Islet precursor cell (in vitro differentiated cells): Measurements from ENCODE around the gene SLC5A5.

ENCODE experiments used
- DNase-seq: peaks from one replicate; pipeline ENCODE4 v3.0.0-alpha.2; 2018

Gene SLC5A5

DNA sequence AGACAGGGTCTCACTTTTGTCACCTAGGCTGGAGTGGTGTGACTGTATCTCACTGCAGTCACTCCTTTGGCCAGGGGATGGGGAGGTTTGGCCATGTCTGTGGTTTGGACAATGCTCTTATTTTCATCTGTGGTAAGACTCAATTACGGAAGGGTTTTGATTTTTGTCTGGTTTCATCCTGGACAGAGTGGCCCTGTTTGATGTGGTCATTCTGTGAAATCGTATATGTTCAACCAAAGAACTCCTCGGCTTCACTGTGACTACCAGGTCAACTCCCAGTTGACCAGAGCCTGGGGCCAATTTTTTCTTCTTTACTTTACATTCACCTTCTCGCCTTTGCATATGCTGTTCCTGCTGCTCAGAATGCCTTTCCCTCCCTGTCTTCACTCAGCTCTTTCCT lies 54.3 kb downstream of the SLC5A5 start:
- no peak for DNase-seq

DNA sequence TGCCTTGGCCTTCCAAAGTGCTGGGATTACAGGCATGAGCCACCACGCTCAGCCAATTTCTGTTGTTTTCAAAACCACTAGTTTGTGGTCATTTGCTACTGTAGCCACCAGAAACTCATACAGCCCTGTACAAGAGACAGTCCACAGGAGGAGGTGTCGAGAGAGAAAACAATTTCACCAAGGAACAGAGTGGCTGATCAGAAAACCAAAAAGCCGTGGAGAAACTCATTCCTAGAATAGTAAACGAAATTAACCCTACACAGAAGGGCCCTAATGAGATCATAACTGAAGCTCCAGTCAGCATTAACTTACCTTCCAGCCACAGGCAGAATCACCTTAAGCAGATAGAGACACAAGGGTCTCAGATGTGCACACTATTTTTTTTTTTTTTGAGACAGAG lies 57.3 kb downstream of the SLC5A5 start:
- no peak for DNase-seq

- DNase-seq: peak; percentile 78
Measured at GRCh38 chr19:17931532-17932191, 59.9 kb downstream of the SLC5A5 start.

DNA sequence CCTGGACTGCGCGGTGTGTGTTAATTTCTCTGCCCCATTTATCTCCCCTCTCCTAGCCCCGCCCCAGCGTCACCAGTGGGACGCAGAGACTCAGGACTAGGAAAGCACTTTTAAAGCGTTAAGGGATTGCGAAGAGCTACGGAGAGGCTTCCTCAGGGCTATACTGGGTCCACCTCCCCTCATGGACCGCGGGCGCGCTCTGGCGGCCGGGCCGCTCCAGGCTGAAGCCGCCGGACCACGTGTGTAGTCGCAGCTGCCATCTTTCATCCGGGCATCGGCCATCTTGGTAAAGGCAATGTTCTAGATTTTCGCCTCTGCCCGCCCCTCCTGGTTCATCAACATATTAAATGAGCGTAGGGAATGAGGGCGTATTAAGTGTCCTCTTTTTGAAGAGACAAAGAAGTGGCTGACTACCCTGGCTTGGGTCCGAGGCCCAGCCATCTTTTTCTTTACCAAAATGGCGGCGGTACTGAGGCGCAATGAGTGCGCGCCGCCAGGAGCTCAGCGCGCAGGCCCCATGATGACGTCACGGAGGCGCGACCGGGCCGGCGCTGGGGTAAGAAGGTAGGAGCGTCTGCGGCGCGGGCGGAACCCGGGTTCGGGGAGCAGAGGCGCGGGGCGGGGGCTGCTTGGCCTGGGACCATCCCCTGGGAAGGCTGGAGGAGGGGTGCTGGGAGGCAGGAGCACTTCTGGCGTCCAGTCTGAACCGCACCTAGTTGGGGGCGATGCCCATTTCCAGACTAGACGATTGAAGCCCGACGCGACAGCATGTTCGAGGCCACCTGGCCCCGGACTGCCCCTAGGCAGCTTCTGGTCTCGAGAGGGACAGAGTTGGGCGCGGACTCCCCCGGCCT lies 61.0 kb downstream of the SLC5A5 start, which contains the start of gene CCDC124:
TSS of gene CCDC124 (plus strand) at position 531 of the 854 bp plus-strand sequence. CDS start 3,406 bp downstream, outside the sequence.
- DNase-seq: peak; percentile 95

DNA sequence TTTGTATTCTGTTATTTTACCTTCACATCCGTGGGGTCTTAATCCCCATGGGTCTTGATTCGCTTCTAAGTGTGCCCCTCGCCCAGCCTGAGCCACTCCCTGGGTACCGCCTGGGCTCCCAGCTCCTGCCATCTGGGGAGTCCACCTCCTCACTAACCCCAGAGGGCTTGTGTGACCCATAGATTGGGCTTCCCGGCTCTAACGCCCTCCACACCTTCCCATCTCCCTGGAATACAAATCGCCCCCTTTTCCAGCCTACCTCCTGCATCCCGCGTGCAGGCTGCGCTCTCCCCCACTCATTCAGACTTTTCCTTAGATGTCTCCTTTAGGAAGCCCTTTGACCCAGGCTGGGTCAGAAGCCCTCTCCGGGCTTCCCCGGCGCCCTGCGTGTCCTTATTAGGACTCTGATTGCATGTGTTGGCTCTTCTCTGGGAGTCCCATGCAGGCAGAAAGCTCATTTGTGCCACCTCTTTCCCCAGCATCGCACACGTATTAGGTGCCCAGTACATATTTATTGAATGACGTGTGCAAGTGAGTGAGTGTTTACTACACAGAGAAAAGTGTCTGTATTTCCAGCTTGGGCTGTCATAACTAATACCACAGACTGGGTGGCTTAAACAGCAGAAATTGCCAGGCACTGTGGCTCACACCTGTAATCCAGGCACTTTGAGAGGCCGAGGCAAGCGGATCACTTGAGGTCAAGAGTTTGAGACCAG lies 61.8 kb downstream of the SLC5A5 start:
- DNase-seq: no peak

- DNase-seq: no peak
Measured at GRCh38 chr19:17936379-17936778, 64.6 kb downstream of the SLC5A5 start.

GRCh38 chr19:17937371-17937900 lies 65.7 kb downstream of the SLC5A5 start:
- no peak for DNase-seq

DNA sequence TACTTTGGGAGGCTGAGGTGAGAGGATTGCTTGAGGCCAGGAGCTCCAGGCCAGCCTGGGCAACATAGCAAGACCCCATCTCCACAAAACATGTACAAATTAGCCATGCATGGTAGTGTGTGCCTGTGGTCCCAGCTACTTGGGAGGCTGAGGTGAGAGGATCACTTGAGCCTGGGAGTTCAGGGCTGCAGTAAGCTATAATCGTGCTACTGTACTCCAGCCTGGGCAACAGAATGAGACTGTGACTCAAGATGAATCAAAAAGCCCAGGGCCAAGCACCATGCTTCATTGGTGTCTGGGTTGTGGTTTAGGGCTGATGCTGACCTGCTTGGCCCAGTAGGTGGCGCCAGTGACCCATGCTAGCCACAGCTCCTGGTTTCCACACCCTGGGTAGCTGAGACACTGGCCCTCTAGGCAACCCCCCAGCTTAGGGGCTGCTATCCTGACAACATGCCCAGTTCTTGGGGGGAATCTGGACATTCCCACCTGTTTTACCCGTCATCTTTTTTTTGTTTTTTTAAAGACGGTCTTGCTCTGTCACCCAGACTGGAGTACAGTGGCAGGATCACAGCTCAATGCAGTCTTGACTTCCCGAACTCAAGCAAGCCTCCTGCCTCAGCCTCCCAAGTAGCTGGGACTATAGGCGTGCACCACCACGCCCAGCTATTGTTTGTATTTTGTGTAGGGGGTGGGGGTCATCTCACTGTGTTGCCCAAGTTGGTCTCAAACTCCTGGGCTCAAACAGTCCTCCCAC lies 66.5 kb downstream of the SLC5A5 start:
- DNase-seq: peak; percentile 89

DNA sequence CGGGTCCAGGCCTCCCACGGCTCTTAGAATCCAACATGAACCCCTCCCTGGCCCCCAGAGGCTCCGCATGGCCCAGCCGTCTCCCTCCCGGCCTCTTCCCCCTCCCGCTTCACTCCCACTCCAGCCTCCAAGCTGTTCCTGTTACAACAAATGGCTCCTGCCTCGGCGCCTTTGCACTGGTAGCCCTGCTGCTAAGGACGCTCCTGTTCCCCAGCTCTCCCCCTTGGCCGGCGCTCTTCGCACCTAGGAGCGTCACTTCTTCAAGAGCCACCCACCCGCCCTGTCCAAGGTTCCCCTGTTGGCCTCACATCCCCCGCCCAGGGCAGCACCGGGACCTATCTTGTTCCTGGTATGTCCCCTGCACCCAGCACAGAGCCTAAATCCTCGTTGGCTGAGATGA lies 70.4 kb downstream of the SLC5A5 start:
- no peak for DNase-seq

- DNase-seq: no peak
Measured at GRCh38 chr19:17942582-17943273, 71.0 kb downstream of the SLC5A5 start.

GRCh38 chr19:17943274-17944221 lies 71.8 kb downstream of the SLC5A5 start:
- no peak for DNase-seq

DNA sequence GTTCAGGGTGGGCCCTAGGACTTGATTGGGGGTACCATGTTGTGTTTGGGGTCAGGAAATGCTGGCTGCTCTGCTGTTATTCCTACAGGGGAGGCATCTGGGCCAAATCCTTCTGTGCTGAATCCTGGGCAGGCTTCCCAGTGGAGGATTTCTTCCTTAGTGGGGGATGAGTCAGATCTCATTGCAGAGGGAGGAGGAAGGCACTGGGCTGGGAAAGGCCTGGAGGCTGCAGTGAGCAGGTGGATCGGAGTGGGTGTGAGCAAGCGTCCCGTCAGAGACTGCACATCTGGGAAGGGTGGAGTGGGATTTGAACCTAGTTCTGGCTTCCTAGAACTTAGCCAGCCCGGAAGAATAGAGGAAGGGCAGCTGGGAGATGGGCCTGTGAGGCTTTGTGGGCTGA lies 72.6 kb downstream of the SLC5A5 start:
- no peak for DNase-seq
